ENCODE data around the gene DYSF.

DNA sequence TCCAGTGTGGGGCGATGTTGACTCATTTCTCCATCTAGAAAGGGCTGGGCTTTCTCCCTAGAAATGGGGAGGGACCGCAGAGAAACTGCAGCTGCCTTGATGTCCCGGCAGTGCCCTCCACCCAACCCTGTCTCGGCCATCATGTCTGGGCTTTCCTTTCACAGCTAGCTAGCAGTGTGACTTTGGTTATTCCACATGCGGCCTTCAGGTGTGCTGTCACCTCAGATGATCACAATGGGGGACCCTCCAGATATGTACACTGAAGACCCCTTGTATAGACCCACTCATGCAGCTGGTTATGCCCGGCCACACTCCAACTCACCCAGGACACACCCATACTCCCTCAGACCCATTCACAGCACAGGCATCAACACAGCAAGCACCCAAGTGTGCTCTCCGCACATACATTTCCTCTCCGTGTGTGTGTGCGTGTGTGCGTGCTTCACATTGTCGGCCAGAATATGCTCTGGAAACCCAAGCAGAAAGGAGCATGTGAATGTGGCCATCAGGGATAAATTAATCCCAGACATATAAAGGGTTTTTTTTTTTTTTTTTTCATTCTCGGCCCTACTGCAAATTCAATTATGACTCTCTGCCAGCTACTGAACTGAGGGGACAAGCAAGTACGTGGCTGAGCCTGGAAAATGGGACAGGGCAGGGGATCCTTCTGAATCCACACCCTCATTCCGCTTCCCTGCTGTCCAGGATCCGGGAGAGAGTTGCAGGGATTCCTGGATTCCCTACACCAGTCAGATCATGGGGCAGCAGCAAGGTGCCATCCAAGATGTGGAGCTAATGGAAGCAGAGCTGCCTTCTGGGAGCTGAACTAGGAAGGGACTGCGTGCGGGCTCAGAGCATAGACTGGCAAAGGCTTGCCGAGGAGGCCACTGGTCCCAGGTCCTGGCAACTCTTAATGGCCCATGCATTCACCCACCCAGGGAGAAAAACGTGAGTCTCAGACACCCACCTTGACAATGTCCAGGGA is 240.2 kb downstream of the DYSF start:
- no peak for TF ChIP-seq POLR2A (IDR thresholded peaks at IDR 0.05)
- TF ChIP-seq, protein P1, sequence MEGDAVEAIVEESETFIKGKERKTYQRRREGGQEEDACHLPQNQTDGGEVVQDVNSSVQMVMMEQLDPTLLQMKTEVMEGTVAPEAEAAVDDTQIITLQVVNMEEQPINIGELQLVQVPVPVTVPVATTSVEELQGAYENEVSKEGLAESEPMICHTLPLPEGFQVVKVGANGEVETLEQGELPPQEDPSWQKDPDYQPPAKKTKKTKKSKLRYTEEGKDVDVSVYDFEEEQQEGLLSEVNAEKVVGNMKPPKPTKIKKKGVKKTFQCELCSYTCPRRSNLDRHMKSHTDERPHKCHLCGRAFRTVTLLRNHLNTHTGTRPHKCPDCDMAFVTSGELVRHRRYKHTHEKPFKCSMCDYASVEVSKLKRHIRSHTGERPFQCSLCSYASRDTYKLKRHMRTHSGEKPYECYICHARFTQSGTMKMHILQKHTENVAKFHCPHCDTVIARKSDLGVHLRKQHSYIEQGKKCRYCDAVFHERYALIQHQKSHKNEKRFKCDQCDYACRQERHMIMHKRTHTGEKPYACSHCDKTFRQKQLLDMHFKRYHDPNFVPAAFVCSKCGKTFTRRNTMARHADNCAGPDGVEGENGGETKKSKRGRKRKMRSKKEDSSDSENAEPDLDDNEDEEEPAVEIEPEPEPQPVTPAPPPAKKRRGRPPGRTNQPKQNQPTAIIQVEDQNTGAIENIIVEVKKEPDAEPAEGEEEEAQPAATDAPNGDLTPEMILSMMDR (IDR thresholded peaks at IDR 0.05), result no peak

Measured in esophagus squamous epithelium (tissue), 4 donors.